ENCODE data around the gene CHST15.
A peak's percentile ranks its signal among the peaks of the same experiment; 100 is the strongest.

- no peak for TF ChIP-seq POLR2A (IDR thresholded peaks at IDR 0.05)
- TF ChIP-seq CTCF (IDR thresholded peaks at IDR 0.05) = peak in 2 of 6 experiments; percentile 14 to 34
Measured at GRCh38 chr10:124087672-124088634, 5.4 kb downstream of the CHST15 start.
